Suprapubic skin (tissue), 4 donors: ENCODE results near the gene IKBKG.

Experiments used
- EP300 ChIP-seq: sonication (generic); formaldehyde crosslinking; IDR thresholded peaks from one replicate; pipeline ENCODE4 v1.6.1; 2017; ENCODE audit warnings: antibody characterized with exemption
- POLR2A ChIP-seq, 2 donors: fragments of 450-650 bp; IDR thresholded peaks; one replicate each; pipeline ENCODE4 v1.6.1; 2017; ENCODE audit warnings: antibody characterized with exemption in 2 of 2, mild to moderate bottlenecking in 2 of 2, moderate library complexity in 2 of 2
- POLR2AphosphoS5 ChIP-seq, 3 donors: sonication (generic); formaldehyde crosslinking; IDR thresholded peaks; one replicate each; pipeline ENCODE4 v1.6.1; 2017; ENCODE audit warnings: antibody characterized with exemption in 3 of 3
- TF ChIP-seq, protein P1 (sequence below), 2 donors: fragments of 200-600 bp in 1 of 2; fragments of 450-650 bp in 1 of 2; sonication (generic) in 1 of 2; IDR thresholded peaks; one replicate each; pipeline ENCODE4 v1.5.1; 2016 to 2019; ENCODE audit warnings: antibody characterized with exemption in 2 of 2, mild to moderate bottlenecking in 1 of 2, moderate library complexity in 1 of 2

DNA sequence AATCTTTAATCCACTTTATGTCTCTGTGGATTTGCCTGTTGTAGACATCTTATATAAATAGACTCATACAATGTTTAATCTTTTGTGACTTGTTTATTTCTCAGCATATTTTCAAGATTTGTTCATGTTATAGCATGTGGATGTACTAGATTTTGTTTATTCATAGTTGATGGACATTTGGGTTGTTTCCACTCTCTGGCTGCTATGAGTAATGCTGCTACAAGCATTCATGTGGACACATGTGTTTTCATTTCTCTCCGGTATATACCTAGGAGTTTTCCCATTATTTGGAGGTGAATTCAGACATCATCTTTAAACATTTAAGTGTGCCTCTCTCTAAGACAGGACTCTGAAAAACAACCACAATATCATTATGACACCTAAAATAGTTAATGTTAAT lies 2.3 kb downstream of the IKBKG start:
- TF ChIP-seq, protein P1, sequence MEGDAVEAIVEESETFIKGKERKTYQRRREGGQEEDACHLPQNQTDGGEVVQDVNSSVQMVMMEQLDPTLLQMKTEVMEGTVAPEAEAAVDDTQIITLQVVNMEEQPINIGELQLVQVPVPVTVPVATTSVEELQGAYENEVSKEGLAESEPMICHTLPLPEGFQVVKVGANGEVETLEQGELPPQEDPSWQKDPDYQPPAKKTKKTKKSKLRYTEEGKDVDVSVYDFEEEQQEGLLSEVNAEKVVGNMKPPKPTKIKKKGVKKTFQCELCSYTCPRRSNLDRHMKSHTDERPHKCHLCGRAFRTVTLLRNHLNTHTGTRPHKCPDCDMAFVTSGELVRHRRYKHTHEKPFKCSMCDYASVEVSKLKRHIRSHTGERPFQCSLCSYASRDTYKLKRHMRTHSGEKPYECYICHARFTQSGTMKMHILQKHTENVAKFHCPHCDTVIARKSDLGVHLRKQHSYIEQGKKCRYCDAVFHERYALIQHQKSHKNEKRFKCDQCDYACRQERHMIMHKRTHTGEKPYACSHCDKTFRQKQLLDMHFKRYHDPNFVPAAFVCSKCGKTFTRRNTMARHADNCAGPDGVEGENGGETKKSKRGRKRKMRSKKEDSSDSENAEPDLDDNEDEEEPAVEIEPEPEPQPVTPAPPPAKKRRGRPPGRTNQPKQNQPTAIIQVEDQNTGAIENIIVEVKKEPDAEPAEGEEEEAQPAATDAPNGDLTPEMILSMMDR (IDR thresholded peaks at IDR 0.05) = no peak
- no peak for TF ChIP-seq POLR2A (IDR thresholded peaks at IDR 0.05)
- TF ChIP-seq EP300 = no peak
- no peak for TF ChIP-seq POLR2AphosphoS5 (IDR thresholded peaks at IDR 0.05)
